ENCODE results near the gene HK2. TPM values are rescaled to one million over a fixed set of nuclear protein-coding genes. Genes with fewer than 3 reads are reported as not detected.
"Not testable (repeated sequence)": the region's sequence is repeated elsewhere in the genome, so short reads cannot be mapped to it uniquely, and the experiment has no call there.

HK2 gene
- total RNA-seq, 1 donor from 2014 or later = 23.2 TPM

- no peak for TF ChIP-seq CTCF (IDR thresholded peaks at IDR 0.05; ENCODE audit: unreplicated experiment)
Observed at GRCh38 chr2:74849228-74849892, 15.4 kb downstream of the HK2 start.

DNA sequence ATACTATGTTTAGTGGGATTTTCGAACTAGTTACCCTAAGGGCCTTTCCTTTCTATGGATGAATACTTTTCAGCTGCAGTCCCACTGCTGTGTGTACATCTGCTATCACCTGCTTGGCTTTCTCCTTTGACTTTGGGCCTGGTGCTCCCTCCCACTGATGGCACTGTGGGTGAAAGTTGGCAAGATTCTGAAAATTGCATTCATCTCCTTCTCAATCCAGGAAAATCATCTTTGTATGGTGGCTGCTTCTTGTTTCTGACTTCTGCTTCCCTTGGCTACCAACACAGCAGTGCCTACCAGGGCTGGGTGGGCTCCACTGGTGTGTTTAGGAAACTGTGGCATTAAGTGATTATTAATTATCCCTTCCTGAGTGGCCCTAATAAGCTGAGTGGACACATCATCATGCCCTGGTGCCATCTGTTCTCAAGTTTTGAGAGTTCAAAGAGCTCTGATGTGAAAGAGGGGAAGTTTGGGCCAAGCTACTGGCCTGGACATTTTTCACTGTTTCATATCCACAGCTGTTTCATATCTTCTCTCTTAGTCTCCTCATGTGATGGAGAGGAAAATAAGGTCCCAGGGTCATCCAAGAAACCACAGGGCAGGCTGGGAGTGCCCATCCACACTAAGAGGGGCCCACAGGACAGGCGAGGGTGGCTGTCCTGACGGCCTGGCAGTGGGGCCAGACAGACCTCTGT, 16.7 kb downstream of the HK2 start:
- no peak for TF ChIP-seq CTCF (IDR thresholded peaks at IDR 0.05; ENCODE audit: unreplicated experiment)
- Mint-ChIP-seq H3K27me3 (ENCODE audit: unreplicated experiment) (peaks cover 3% of the 10 kb centered on the region), H3K9me3 (ENCODE audit: unreplicated experiment) (no peaks in the 10 kb centered on the region), H3K27ac (ENCODE audit: unreplicated experiment) (no peak overlapping the region), H3K4me3 (ENCODE audit: unreplicated experiment) (no peak overlapping the region), H3K36me3 (ENCODE audit: low read depth, unreplicated experiment) (peaks cover 5% of the 10 kb centered on the region), H3K4me1 (ENCODE audit: unreplicated experiment) (peaks cover 38% of the 10 kb centered on the region)
- DNase-seq (ENCODE audit: low spot score) = no peak

More at GRCh38 chr2:74849228-74849892, 15.4 kb downstream of the HK2 start:
- peaks cover 42% of the 10 kb centered on the region for H3K4me1 Mint-ChIP-seq (ENCODE audit: unreplicated experiment)
- no peaks in the 10 kb centered on the region for H3K36me3 Mint-ChIP-seq (ENCODE audit: low read depth, unreplicated experiment)
- H3K27me3 Mint-ChIP-seq (ENCODE audit: unreplicated experiment) = peaks cover 3% of the 10 kb centered on the region
- DNase-seq (ENCODE audit: low spot score) = no peak
- H3K9me3 Mint-ChIP-seq (ENCODE audit: unreplicated experiment) = no peaks in the 10 kb centered on the region
- peak overlapping the region; percentile 22 for H3K27ac Mint-ChIP-seq (ENCODE audit: unreplicated experiment)
- H3K4me3 Mint-ChIP-seq (ENCODE audit: unreplicated experiment) = peak overlapping the region; percentile 16

GRCh38 chr2:74851191-74851566, 17.3 kb downstream of the HK2 start:
- H3K36me3 Mint-ChIP-seq (ENCODE audit: low read depth, unreplicated experiment) = peaks cover 6% of the 10 kb centered on the region
- no peaks in the 10 kb centered on the region for H3K9me3 Mint-ChIP-seq (ENCODE audit: unreplicated experiment)
- H3K27me3 Mint-ChIP-seq (ENCODE audit: unreplicated experiment) = peaks cover 3% of the 10 kb centered on the region
- no peak for DNase-seq (ENCODE audit: low spot score)
- H3K27ac Mint-ChIP-seq (ENCODE audit: unreplicated experiment) = no peak overlapping the region
- no peak for TF ChIP-seq CTCF (IDR thresholded peaks at IDR 0.05; ENCODE audit: unreplicated experiment)
- H3K4me1 Mint-ChIP-seq (ENCODE audit: unreplicated experiment) = peaks cover 37% of the 10 kb centered on the region
- no peak overlapping the region for H3K4me3 Mint-ChIP-seq (ENCODE audit: unreplicated experiment)

DNA sequence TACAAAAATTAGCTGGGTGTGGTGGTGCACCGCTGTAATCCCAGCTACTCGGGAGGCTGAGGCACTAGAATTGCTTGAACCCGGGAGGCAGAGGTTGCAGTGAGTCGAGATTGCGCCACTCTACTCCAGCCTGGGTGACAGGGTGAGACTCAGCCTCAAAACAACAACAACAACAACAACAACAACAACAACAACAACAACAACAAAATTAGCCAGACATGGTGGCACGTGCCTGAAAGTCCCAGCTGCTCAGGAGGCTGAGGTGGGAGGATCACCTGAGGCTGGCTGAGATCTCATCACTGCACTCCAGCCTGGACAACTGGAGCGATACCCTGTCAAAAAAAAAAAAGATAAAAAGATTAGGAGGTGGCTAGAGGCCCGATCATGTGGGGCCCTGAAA, 19.4 kb downstream of the HK2 start:
- H3K9me3 Mint-ChIP-seq (ENCODE audit: unreplicated experiment); H3K36me3 Mint-ChIP-seq (ENCODE audit: low read depth, unreplicated experiment); DNase-seq (ENCODE audit: low spot score): not testable (repeated sequence)

GRCh38 chr2:74854401-74854800, 20.5 kb downstream of the HK2 start:
- Mint-ChIP-seq H3K9me3 (ENCODE audit: unreplicated experiment) (no peaks in the 10 kb centered on the region), H3K4me3 (ENCODE audit: unreplicated experiment) (no peak overlapping the region), H3K27ac (ENCODE audit: unreplicated experiment) (no peak overlapping the region), H3K27me3 (ENCODE audit: unreplicated experiment) (peaks cover 2% of the 10 kb centered on the region), H3K4me1 (ENCODE audit: unreplicated experiment) (peaks cover 33% of the 10 kb centered on the region), H3K36me3 (ENCODE audit: low read depth, unreplicated experiment) (peaks cover 6% of the 10 kb centered on the region)
- no peak for TF ChIP-seq CTCF (IDR thresholded peaks at IDR 0.05; ENCODE audit: unreplicated experiment)
- DNase-seq (ENCODE audit: low spot score) = no peak

More for the DNA sequence above, 19.4 kb downstream of the HK2 start:
- not testable (repeated sequence) for H3K27me3 Mint-ChIP-seq (ENCODE audit: unreplicated experiment); H3K4me3 Mint-ChIP-seq (ENCODE audit: unreplicated experiment); H3K27ac Mint-ChIP-seq (ENCODE audit: unreplicated experiment)
- H3K4me1 Mint-ChIP-seq (ENCODE audit: unreplicated experiment) = peaks cover 43% of the 10 kb centered on the region

GRCh38 chr2:74855114-74855707, 21.3 kb downstream of the HK2 start:
- peaks cover 26% of the 10 kb centered on the region for H3K4me1 Mint-ChIP-seq (ENCODE audit: unreplicated experiment)
- H3K27me3 Mint-ChIP-seq (ENCODE audit: unreplicated experiment); H3K27ac Mint-ChIP-seq (ENCODE audit: unreplicated experiment); H3K9me3 Mint-ChIP-seq (ENCODE audit: unreplicated experiment); H3K36me3 Mint-ChIP-seq (ENCODE audit: low read depth, unreplicated experiment); H3K4me3 Mint-ChIP-seq (ENCODE audit: unreplicated experiment); DNase-seq (ENCODE audit: low spot score): not testable (repeated sequence)

Data from endothelial cell (in vitro differentiated cells).